ENCODE results near the gene RNASEH2A. TPM values are rescaled to one million over a fixed set of nuclear protein-coding genes. Genes with fewer than 3 reads are reported as not detected.
A peak's percentile ranks its signal among the peaks of the same experiment; 100 is the strongest.

The RNASEH2A gene
- total RNA-seq, 1 donor from 2014 or later, result 10.5 TPM

- Histone ChIP-seq H3K4me3 (ENCODE audit: insufficient read depth, low read depth, low read length) (peak overlapping the region; percentile 92), H4K20me1 (ENCODE audit: insufficient read depth, low read length) (peaks cover 19% of the 10 kb centered on the region), H3K27me3 (ENCODE audit: insufficient read depth, low read length) (no peaks in the 10 kb centered on the region), H3K4me1 (ENCODE audit: insufficient read depth, low read length) (peaks cover 31% of the 10 kb centered on the region), H3K9me3 (ENCODE audit: insufficient read depth, low read depth, low read length) (no peaks in the 10 kb centered on the region), H3K9ac (ENCODE audit: low read length) (peak overlapping the region; percentile 94), H3K4me2 (ENCODE audit: low read length) (peak overlapping the region; percentile 91), H3K79me2 (ENCODE audit: insufficient read depth, low read length) (peaks cover 21% of the 10 kb centered on the region), H2AFZ (ENCODE audit: low read depth, low read length) (peak overlapping the region; percentile 40), H3K36me3 (ENCODE audit: insufficient read depth, low read length) (no peaks in the 10 kb centered on the region), H3K27ac (ENCODE audit: low read depth, low read length) (peak overlapping the region; percentile 90)
- Mint-ChIP-seq H3K4me3 (ENCODE audit: unreplicated experiment) (peak overlapping the region; percentile 93), H3K4me1 (ENCODE audit: low read depth, unreplicated experiment) (peaks cover 26% of the 10 kb centered on the region), H3K27me3 (ENCODE audit: low read depth, unreplicated experiment) (no peaks in the 10 kb centered on the region), H3K27ac (ENCODE audit: unreplicated experiment) (peak overlapping the region; percentile 98), H3K9me3 (ENCODE audit: unreplicated experiment) (no peaks in the 10 kb centered on the region), H3K36me3 (ENCODE audit: low read depth, unreplicated experiment) (no peaks in the 10 kb centered on the region)
- FAIRE-seq (no peak), DNase-seq (ENCODE audit: low read depth) (peak; percentile 73)
- TF ChIP-seq EZH2 (IDR thresholded peaks at IDR 0.05; ENCODE audit: insufficient read depth, low read length), result no peak
- no peak for TF ChIP-seq CTCF (IDR thresholded peaks at IDR 0.05; ENCODE audit: insufficient read depth, low read depth, low read length)
These were observed 12.8 kb upstream of the RNASEH2A start for GRCh38 chr19:12793290-12794195.

GRCh38 chr19:12794196-12794941, 12.0 kb upstream of the RNASEH2A start:
- H3K79me2 ChIP-seq (ENCODE audit: insufficient read depth, low read length), result peaks cover 21% of the 10 kb centered on the region
- Mint-ChIP-seq H3K36me3 (ENCODE audit: low read depth, unreplicated experiment) (peaks cover 2% of the 10 kb centered on the region), H3K27ac (ENCODE audit: unreplicated experiment) (peak overlapping the region; percentile 98), H3K4me1 (ENCODE audit: low read depth, unreplicated experiment) (peaks cover 21% of the 10 kb centered on the region), H3K9me3 (ENCODE audit: unreplicated experiment) (no peaks in the 10 kb centered on the region), H3K27me3 (ENCODE audit: low read depth, unreplicated experiment) (no peaks in the 10 kb centered on the region), H3K4me3 (ENCODE audit: unreplicated experiment) (peak overlapping the region; percentile 90)
- peaks cover 23% of the 10 kb centered on the region for H3K4me1 ChIP-seq (ENCODE audit: insufficient read depth, low read length)
- FAIRE-seq (no peak), DNase-seq (ENCODE audit: low read depth) (no peak)
- peaks cover 19% of the 10 kb centered on the region for H4K20me1 ChIP-seq (ENCODE audit: insufficient read depth, low read length)
- peak overlapping the region; percentile 91 for H3K4me2 ChIP-seq (ENCODE audit: low read length)
- H3K9ac ChIP-seq (ENCODE audit: low read length), result peak overlapping the region; percentile 94
- no peaks in the 10 kb centered on the region for H3K9me3 ChIP-seq (ENCODE audit: insufficient read depth, low read depth, low read length)
- H2AFZ ChIP-seq (ENCODE audit: low read depth, low read length), result no peak overlapping the region
- H3K27me3 ChIP-seq (ENCODE audit: insufficient read depth, low read length), result no peaks in the 10 kb centered on the region
- H3K27ac ChIP-seq (ENCODE audit: low read depth, low read length), result peak overlapping the region; percentile 90
- peak overlapping the region; percentile 92 for H3K4me3 ChIP-seq (ENCODE audit: insufficient read depth, low read depth, low read length)
- H3K36me3 ChIP-seq (ENCODE audit: insufficient read depth, low read length), result no peaks in the 10 kb centered on the region
- no peak for TF ChIP-seq EZH2 (IDR thresholded peaks at IDR 0.05; ENCODE audit: insufficient read depth, low read length)
- TF ChIP-seq CTCF (IDR thresholded peaks at IDR 0.05; ENCODE audit: insufficient read depth, low read depth, low read length), result no peak

Data from astrocyte (in vitro differentiated cells and primary cell).